ENCODE results near the gene POLD1.

The POLD1 gene

GRCh38 chr19:50394017-50394416, 9.9 kb downstream of the POLD1 start:
- DNase-seq: no peak

- DNase-seq: no peak
Observed at GRCh38 chr19:50398675-50399367, 14.7 kb downstream of the POLD1 start.

- no peak for DNase-seq
Observed at GRCh38 chr19:50399368-50399745, 15.2 kb downstream of the POLD1 start.

GRCh38 chr19:50401605-50402450, 17.7 kb downstream of the POLD1 start:
- DNase-seq: no peak

GRCh38 chr19:50402544-50403301, 18.6 kb downstream of the POLD1 start:
- no peak for DNase-seq

- DNase-seq: no peak
Observed at GRCh38 chr19:50406156-50406820, 22.1 kb downstream of the POLD1 start.

GRCh38 chr19:50406829-50407228, 22.7 kb downstream of the POLD1 start:
- DNase-seq: no peak

GRCh38 chr19:50409347-50409746, 25.2 kb downstream of the POLD1 start:
- DNase-seq: no peak

GRCh38 chr19:50410109-50410508, 26.0 kb downstream of the POLD1 start:
- DNase-seq: no peak

- no peak for DNase-seq
Observed at GRCh38 chr19:50412419-50412818, 28.3 kb downstream of the POLD1 start.

GRCh38 chr19:50413096-50413495, 28.9 kb downstream of the POLD1 start:
- DNase-seq: no peak

- DNase-seq: no peak
Observed at GRCh38 chr19:50413531-50413930, 29.4 kb downstream of the POLD1 start.

- no peak for DNase-seq
Observed at GRCh38 chr19:50414864-50415660, 30.9 kb downstream of the POLD1 start.

GRCh38 chr19:50415661-50416033, 31.5 kb downstream of the POLD1 start:
- DNase-seq: no peak

GRCh38 chr19:50416034-50416977, 32.2 kb downstream of the POLD1 start:
- DNase-seq: no peak

GRCh38 chr19:50417111-50418081, 33.2 kb downstream of the POLD1 start:
- DNase-seq: no peak

- DNase-seq: no peak
Observed at GRCh38 chr19:50418176-50419021, 34.3 kb downstream of the POLD1 start, which contains the start of gene SPIB. Gene SPIB (plus strand): TSS chr19:50418938. CDS start chr19:50418963, 25 bp downstream.

GRCh38 chr19:50419022-50419579, 35.0 kb downstream of the POLD1 start:
- no peak for DNase-seq
